ENCODE results near the gene DYNC1H1.

Gene DYNC1H1

GRCh38 chr14:102015045-102015685 lies 50.8 kb downstream of the DYNC1H1 start:
- TF ChIP-seq ZFX (IDR thresholded peaks at IDR 0.05) (no peak), CTCF (conservative IDR thresholded peaks at IDR 0.05) (no peak)
- H3K27ac ChIP-seq: no peak overlapping the region

- no peak overlapping the region for H3K27ac ChIP-seq
- no peak for TF ChIP-seq ZFX (IDR thresholded peaks at IDR 0.05)
- no peak for TF ChIP-seq CTCF (conservative IDR thresholded peaks at IDR 0.05)
These were observed 51.4 kb downstream of the DYNC1H1 start for GRCh38 chr14:102015771-102016170.

GRCh38 chr14:102016420-102017090 lies 52.2 kb downstream of the DYNC1H1 start:
- no peak for TF ChIP-seq ZFX (IDR thresholded peaks at IDR 0.05)
- no peak for TF ChIP-seq CTCF (conservative IDR thresholded peaks at IDR 0.05)
- no peak overlapping the region for H3K27ac ChIP-seq

- TF ChIP-seq ZFX (IDR thresholded peaks at IDR 0.05): no peak
- TF ChIP-seq CTCF (conservative IDR thresholded peaks at IDR 0.05): no peak
These were observed 53.9 kb downstream of the DYNC1H1 start for GRCh38 chr14:102018251-102018650.

GRCh38 chr14:102019006-102019540 lies 54.7 kb downstream of the DYNC1H1 start:
- no peak for TF ChIP-seq ZFX (IDR thresholded peaks at IDR 0.05)
- TF ChIP-seq CTCF (conservative IDR thresholded peaks at IDR 0.05): no peak
- no peak overlapping the region for H3K27ac ChIP-seq

More at GRCh38 chr14:102018251-102018650, 53.9 kb downstream of the DYNC1H1 start:
- H3K27ac ChIP-seq: no peak overlapping the region

- no peak overlapping the region for H3K27ac ChIP-seq
- TF ChIP-seq ZFX (IDR thresholded peaks at IDR 0.05): no peak
- no peak for TF ChIP-seq CTCF (conservative IDR thresholded peaks at IDR 0.05)
These were observed 55.9 kb downstream of the DYNC1H1 start for GRCh38 chr14:102020058-102020971.

All from C4-2B (cell line).